SK-N-MC (cell line): ENCODE data around the gene MUSK.

ENCODE experiments used
- EZH2 ChIP-seq: fragments of 200-600 bp; sonication (generic); IDR thresholded peaks from one replicate; pipeline ENCODE4 v1.6.1; 2017; ENCODE audit warnings: antibody characterized with exemption
- FOXP2 ChIP-seq: optimal IDR thresholded peaks from 2 replicates; pipeline ENCODE3; 2011; ENCODE audit warnings: mild to moderate bottlenecking, moderate library complexity; ENCODE audit not compliant: insufficient read depth; ENCODE audit errors: extremely low read length, control extremely low read depth
- POLR2AphosphoS5 ChIP-seq: IDR thresholded peaks from 2 replicates; pipeline ENCODE4 v1.6.1; 2012; ENCODE audit warnings: mild to moderate bottlenecking, low read depth, low read length, borderline replicate concordance

- no peak for TF ChIP-seq POLR2AphosphoS5
- TF ChIP-seq EZH2: no peak
- TF ChIP-seq FOXP2: no peak
Measured at GRCh38 chr9:110671849-110672248, 3.3 kb downstream of the MUSK start.
